ENCODE measurements around the gene PHLDA3. TPM values are rescaled to one million over a fixed set of nuclear protein-coding genes. Genes with fewer than 3 reads are reported as not detected.

PHLDA3 gene
- total and polyA plus RNA-seq, 2 donors (not counting 3 experiments of a cell fraction or from before 2014, with no cell fraction given) = 21.4 to 29.5 TPM

DNA sequence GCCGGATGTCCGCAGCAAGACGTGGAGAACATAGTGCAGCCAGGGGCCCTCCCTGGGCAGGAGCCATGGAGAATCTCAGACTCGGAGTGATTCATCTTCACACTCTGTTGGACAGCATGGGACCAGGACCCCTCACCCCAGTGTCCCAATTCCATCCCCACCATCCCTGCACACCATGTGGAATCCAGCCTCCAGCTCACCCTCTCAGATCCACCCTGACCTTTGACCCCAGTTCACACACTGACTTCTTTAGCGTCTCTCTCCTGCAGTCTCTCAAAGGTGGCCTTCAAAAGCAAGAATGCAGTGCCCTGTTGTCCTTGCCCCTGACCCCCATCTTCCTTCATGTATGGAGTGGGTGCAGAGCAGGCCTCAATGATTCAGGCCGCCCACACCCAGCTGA is 45.3 kb downstream of the PHLDA3 start:
- no peaks in the 10 kb centered on the region for H3K36me3 ChIP-seq (ENCODE audit: control insufficient read depth in 2 of 2, extremely low read depth in 1 of 2, insufficient read depth in 2 of 2, low read length in 2 of 2)
- H3K9me1 ChIP-seq (replicated peaks; ENCODE audit: control insufficient read depth, extremely low read depth, insufficient read depth, low read length) = no peaks in the 10 kb centered on the region
- intact Hi-C loops (cut with micrococcal nuclease) (no loop called here), dilution Hi-C loops (cut with MboI; ENCODE audit: extremely low pct_ligation_motif_present, low sequenced_read_pairs) (no loop called here)
- no peak for FAIRE-seq
- H3K79me2 ChIP-seq (ENCODE audit: control insufficient read depth, insufficient read depth, low read length) = no peaks in the 10 kb centered on the region
- no peak overlapping the region for H3K27ac ChIP-seq (ENCODE audit: insufficient read depth, low read depth, low read length)
- POLR2A ChIA-PET = no interaction called here
- CTCF ChIA-PET = interaction anchor here (1.8 kb wide), 1 partner anchor 12 kb away, joined by 11 read pairs; no protein-coding TSS in a partner anchor
- H3K4me3 ChIP-seq (replicated peaks in 1 of 3; ENCODE audit: insufficient read depth in 1 of 3, low read depth in 1 of 3, low read length in 3 of 3) = no peak overlapping the region
- no peaks in the 10 kb centered on the region for H4K20me1 ChIP-seq (replicated peaks; ENCODE audit: control insufficient read depth, extremely low read depth, insufficient read depth, low read length)
- no peak for TF ChIP-seq EZH2 (IDR thresholded peaks at IDR 0.05; ENCODE audit: borderline replicate concordance, low read depth, low read length, severe bottlenecking)
- no peak for TF ChIP-seq POLR2A (IDR thresholded peaks at IDR 0.05; ENCODE audit: low read depth, low read length)
- no peak for TF ChIP-seq MAX (IDR thresholded peaks at IDR 0.05; ENCODE audit: insufficient read depth, insufficient read length)
- TF ChIP-seq, protein P1, sequence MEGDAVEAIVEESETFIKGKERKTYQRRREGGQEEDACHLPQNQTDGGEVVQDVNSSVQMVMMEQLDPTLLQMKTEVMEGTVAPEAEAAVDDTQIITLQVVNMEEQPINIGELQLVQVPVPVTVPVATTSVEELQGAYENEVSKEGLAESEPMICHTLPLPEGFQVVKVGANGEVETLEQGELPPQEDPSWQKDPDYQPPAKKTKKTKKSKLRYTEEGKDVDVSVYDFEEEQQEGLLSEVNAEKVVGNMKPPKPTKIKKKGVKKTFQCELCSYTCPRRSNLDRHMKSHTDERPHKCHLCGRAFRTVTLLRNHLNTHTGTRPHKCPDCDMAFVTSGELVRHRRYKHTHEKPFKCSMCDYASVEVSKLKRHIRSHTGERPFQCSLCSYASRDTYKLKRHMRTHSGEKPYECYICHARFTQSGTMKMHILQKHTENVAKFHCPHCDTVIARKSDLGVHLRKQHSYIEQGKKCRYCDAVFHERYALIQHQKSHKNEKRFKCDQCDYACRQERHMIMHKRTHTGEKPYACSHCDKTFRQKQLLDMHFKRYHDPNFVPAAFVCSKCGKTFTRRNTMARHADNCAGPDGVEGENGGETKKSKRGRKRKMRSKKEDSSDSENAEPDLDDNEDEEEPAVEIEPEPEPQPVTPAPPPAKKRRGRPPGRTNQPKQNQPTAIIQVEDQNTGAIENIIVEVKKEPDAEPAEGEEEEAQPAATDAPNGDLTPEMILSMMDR (IDR thresholded peaks at IDR 0.05; ENCODE audit: extremely low read depth in 1 of 2, insufficient read depth in 1 of 2, low read depth in 1 of 2, low read length in 2 of 2) = no peak
- TF ChIP-seq POLR2AphosphoS5 (IDR thresholded peaks at IDR 0.05; ENCODE audit: insufficient read depth, low read depth, low read length) = no peak
- TF ChIP-seq FOS (IDR thresholded peaks at IDR 0.05; ENCODE audit: borderline replicate concordance, insufficient read depth, low read length) = no peak
- no peak for TF ChIP-seq MYC (IDR thresholded peaks at IDR 0.05; ENCODE audit: low read depth, low read length)
- TF ChIP-seq JUN (IDR thresholded peaks at IDR 0.05; ENCODE audit: borderline replicate concordance, insufficient read depth, insufficient read length, low read depth) = no peak
- TF ChIP-seq GATA2 (IDR thresholded peaks at IDR 0.05; ENCODE audit: insufficient read depth, insufficient read length, low read depth, low read length) = no peak
- no peaks in the 10 kb centered on the region for H3K4me1 ChIP-seq (ENCODE audit: control insufficient read depth, extremely low read depth, insufficient read depth, low read length)
- peaks cover 0 to 4% of the 10 kb centered on the region in 2 experiments for H3K27me3 ChIP-seq (ENCODE audit: control insufficient read depth in 2 of 2, insufficient read depth in 2 of 2, low read length in 2 of 2)
- no TSS peak for BruUV-seq (replicated peaks)
- DNase-seq (ENCODE audit: low read depth, low spot score) = no peak
- no peak overlapping the region for H2AFZ ChIP-seq (ENCODE audit: low read depth, low read length)
- no peaks in the 10 kb centered on the region for H3K9me3 ChIP-seq (replicated peaks; ENCODE audit: control insufficient read depth, insufficient read depth, low read length)
- no peak overlapping the region for H3K9ac ChIP-seq (replicated peaks; ENCODE audit: extremely low read depth, insufficient read depth, low read length)
- no peak overlapping the region for H3K4me2 ChIP-seq (ENCODE audit: insufficient read depth, low read length)
